HG02763 (cell line): Measurements from ENCODE around the gene VWC2.

Experiments used
- ATAC-seq: cut with Tn5 transposase; IDR thresholded peaks from one replicate; pipeline ENCODE4 v1.9.1; 2021; ENCODE audit warnings: mild to moderate bottlenecking, moderate library complexity; ENCODE audit not compliant: unreplicated experiment

VWC2 gene

DNA sequence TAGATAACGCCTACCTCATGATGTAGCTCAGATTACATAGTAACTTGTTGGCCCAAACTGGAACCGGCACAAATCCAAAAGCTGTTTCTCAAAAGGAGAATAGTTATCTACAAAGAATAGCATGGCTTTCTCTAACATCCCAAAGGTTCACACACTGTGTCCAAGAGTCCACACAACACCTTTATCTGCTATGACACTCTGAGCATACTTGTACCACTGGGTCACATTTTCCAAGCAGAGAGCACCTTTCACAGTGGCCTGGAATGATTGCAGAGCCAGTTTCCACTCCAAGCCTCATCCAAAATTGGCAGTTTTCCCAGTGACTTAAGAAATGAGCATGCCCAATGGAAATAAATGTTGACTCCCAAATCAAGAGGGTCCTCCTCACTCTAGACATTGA, 155.3 kb downstream of the VWC2 start:
- ATAC-seq: no peak

DNA sequence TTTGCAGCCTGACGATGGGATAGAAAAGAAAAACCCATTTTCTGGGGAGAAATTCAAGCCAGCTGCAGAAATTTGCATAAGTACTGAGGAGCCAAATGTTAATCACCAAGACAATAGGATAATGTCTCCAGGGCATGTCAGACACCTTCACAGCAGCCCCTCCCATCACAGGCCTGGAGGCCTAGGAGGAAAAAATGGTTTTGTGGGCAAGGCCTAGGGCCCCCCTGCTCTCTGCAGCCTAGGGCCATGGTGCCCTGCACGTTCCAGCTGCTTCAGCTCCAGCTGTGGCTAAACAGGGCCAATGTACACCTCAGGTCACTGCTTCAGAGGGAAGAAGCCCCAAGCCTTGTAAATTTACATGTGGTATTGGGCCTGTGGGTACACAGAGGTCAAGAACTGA, 158.2 kb downstream of the VWC2 start:
- ATAC-seq: no peak

DNA sequence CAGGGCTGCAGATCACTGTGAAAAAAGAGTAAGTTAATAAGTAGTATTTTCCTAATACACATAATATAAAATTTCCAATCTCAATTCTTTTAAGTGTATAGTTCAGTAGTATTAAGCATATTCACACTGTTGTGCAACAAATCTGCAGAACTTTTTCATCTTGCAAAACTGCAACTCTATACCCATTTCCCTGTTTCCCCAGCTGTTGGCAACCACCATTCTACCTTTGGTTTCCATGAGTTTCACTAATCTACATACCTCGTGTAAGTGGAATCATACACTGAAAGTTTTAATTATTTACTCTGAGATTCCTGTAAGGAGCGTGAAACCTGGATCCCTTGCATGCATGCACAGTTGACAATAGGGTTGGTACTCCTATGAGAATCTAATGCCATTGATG, 164.2 kb downstream of the VWC2 start:
- ATAC-seq: no peak
